Spleen (tissue), 7 donors: ENCODE results near the gene ENOX1.

ENCODE experiments used
- CTCF ChIP-seq, 11 experiments: fragments of 200-600 bp in 7 of 11; fragments of 450-650 bp in 4 of 11; sonication (generic) in 4 of 11; IDR thresholded peaks in 8 of 11; conservative IDR thresholded peaks in 3 of 11; 1 replicate in 7 of 11; 2 replicates in 4 of 11; pipeline versions ENCODE4 v1.4.0 to v1.8.0; 2016 to 2021; ENCODE audit warnings: antibody characterized with exemption in 11 of 11, inconsistent platforms in 4 of 11, mild to moderate bottlenecking in 1 of 11
- POLR2A ChIP-seq, 3 donors: fragments of 450-650 bp; IDR thresholded peaks; one replicate each; pipeline ENCODE4 v1.5.1; 2017; ENCODE audit warnings: antibody characterized with exemption in 3 of 3, mild to moderate bottlenecking in 1 of 3
- donor health status: DM: no; HTN: no; CAD: no; lungs with moderate emphysema.
- donor health status: DM: no; HTN: no; CAD: no.
- donor health status: DM: no; HTN: no; CAD: no.

- TF ChIP-seq CTCF (IDR thresholded peaks at IDR 0.05 in 8 of 11, conservative IDR thresholded peaks at IDR 0.05 in 3 of 11) (no peak), POLR2A (IDR thresholded peaks at IDR 0.05) (no peak)
Measured at GRCh38 chr13:43373400-43373799, 413.4 kb downstream of the ENOX1 start.
